Stimulated activated CD4-positive, alpha-beta T cell treated with anti-CD3 and anti-CD28 coated beads, Interleukin-4, amount 100 ng/mL, for 24 hours (primary cell): Measurements from ENCODE around the gene ECHDC1.
"Not testable (repeated sequence)": the region's sequence is repeated elsewhere in the genome, so short reads cannot be mapped to it uniquely, and the experiment has no call there.

Source experiments
- DNase-seq: peaks from one replicate; pipeline ENCODE4 v3.0.0-alpha.2; 2020

The ECHDC1 gene

DNA sequence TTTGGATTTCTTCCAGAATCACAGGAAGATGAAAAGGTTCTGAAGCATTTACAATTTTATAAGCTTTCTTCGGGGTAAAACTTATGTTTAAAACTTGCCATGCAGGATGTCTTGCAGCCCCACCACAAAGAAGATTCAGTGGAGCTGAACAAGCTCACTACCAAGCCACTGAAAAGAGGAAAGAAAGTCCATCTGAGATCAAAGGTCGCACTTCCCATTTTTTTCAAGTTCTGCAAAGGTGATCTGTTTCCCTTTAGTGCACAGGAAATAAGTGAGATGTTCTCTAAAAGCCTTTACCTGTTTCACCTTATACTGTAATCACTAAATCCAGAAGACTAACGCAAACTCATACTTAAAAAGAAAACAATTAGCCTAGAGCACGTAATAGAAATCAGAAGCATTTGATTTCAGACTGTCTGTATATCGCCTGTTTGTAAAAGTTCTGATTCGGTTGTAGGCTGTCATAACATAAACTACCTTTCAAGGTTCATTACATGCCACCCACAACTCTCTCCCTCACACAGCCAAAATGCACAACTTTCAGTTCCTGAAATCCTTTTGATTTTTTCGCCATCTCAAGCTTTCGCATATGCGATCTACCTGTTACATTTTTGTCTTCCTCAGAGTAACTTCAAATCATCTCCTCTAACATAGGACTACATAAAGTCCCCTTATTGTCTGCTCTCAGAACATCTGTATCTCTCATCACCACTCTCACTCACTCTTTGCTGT lies 1.8 kb downstream of the ECHDC1 start:
- no peak for DNase-seq

DNA sequence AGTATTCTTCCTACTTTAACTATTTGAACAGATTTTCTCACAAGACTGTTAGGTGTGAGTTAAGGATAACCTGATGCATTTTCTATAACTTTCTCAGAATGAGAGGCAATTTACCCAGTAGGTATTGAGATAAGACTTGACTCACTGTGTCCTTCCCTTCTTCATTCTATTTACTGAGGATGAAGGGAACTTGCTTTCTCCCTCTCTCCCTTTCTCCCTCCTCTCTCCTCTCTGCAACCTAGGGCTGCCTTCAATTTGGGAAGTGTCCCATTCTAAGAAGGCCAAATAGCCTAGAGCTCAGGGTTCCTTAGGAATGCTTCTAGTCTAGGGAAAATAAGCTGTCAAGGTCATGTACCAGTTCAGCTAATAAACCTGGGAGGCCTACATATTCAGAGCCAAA lies 3.2 kb downstream of the ECHDC1 start:
- no peak for DNase-seq

DNA sequence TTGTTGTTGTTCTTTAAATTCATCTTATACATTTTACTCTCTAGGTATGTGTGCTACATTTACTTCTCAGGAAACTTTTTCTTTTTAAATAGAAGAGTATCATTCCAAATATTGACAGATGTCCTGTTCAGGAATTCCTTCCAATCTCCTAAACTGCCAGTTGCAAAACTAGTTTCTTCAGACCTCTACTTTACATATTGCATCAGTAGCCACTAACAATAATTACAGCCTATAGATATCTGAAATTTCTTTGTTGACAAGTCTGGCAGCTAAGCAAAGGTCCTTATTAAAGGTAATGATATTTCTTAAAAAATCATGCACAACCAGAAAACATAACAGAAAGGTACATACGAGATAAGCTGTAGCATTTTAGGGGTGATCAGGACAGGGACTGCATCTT lies 4.5 kb downstream of the ECHDC1 start:
- DNase-seq, result no peak

DNA sequence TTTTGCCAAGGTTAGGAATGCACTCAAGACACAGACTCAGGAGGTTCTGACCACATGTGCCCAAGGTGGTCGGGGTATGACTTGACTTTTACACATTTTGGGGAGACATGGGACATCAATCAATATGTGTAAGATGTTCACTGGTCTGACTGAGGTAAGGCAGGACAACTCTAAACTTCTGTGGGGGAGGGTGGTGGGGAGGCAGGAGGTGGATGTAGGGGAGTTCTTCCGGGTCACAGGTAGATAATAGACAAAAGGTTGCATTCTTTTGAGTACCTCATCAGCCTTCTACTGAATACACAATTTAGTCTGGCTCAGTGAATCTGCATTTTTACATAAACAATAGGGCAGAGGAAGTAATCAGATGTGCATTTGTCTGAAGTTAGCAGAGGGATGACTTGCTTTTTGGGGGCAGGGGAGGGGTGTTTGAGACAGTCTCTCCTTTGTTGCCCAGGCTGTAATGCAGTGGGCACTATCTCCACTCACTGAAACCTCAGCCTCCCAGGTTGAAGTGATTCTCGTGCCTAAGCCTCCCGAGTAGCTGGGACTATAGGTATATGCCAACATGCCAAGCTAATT lies 10.9 kb downstream of the ECHDC1 start:
- DNase-seq, result no peak

DNA sequence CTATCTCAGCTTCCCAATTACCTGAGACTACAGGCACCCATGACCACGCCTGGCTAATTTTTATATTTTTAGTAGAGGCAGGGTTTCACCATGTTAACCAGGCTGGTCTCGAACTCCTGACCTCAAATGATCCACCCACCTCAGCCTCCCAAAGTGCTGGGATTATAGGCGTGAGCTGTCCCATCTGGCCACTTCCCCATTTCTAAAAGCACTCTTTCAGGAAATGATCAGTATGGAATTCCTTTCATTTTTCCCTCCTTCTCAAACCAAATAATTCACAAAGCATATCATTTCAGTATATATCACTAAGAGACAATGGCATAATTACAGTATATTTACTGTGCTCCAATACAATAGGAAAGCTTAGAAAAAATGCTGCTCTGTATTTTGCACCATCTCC lies 12.2 kb downstream of the ECHDC1 start:
- DNase-seq, result not testable (repeated sequence)

DNA sequence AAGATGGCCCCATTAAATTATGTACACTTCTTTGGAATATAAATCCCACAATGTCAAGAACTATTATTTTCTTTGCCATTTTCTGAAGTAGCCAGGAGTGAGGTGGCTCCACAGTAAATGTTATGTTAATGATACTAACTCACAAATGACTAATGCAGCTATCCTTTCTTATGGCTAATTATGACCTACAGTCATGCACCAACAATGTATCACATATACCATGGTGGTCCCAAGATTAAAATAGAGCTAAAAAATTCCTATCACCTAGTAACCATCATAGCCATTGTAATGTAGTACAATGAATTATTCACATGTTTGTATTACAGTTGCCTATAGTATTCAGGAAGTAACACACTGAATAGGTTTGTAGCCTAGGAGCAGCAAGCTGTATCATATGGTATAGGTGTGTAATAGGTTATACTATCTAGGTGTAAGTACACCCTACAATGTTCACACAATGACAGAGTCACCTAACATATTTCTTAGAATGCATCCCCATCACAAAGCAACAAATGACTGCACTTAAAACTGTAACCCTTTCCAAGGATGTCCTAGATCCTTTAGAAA lies 15.3 kb downstream of the ECHDC1 start:
- no peak for DNase-seq

DNA sequence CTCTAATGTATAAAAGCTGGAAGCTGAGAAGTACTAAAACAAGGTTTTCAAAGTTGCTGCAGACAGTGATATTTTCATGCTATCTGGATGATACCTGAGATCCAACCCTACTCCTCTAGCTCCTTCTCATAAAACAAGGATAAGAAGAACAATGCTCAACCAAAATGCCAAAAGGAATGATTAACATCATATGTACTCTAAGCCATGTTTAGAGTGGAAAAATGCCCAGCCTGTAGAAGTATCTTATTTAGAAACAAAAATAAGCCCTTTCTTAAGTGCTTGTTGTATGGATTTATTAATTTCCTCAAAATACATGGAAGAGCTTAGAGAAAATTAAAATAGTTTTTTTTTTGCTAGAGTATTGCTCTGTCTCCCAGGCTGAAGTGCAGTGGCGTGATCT lies 23.7 kb downstream of the ECHDC1 start:
- no peak for DNase-seq

DNA sequence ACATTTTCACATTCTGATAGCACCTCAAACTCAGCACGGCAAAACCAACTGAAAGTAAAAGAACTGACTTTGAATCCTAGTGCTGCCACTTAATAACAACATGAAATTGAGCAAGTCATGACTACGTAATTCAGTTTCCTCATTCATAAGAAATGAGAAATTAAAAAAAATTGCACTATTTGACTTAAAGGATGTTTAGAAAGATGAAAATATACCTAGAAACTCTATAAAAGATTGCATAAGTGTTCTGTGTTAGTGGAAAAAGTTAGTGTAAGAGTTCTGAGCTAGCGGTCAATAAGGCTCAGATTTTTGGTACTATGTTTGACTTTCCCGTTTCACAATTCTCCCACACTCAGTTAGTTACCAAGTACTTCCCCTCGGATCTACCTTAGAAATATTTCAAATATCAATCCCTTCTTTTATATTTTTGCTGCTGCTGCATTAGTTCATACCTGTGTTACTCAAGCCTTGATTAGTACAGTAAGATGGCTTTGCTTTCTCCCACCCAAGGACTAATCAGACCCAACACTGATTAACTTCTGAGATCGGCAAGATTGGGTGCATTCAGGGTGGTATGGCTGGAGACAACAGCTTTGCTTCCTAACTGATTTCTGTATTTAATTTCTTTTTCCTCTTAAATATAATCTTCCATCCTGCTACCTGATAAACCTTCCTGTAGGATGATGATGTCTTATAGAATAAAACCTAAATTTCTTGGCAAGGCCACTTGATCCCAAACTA lies 25.9 kb downstream of the ECHDC1 start:
- DNase-seq, result no peak

DNA sequence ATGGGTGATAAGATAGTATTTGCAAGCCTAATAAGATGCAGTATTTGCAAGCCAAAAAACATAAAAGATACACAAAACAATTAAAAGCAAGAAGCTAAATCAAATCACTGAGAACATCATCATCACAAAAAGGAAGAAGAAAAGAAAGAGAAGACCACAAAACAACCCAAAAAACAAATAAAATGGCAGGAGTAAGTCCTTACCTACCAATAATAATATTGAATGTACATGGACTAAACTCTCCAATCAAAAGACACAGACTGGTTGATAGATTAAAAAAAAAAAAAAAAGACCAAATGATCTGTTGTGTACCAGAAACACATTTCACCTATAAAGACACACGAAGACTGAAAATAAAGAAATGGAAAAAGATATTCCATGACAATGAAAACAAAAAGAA lies 37.7 kb downstream of the ECHDC1 start:
- DNase-seq, result no peak

DNA sequence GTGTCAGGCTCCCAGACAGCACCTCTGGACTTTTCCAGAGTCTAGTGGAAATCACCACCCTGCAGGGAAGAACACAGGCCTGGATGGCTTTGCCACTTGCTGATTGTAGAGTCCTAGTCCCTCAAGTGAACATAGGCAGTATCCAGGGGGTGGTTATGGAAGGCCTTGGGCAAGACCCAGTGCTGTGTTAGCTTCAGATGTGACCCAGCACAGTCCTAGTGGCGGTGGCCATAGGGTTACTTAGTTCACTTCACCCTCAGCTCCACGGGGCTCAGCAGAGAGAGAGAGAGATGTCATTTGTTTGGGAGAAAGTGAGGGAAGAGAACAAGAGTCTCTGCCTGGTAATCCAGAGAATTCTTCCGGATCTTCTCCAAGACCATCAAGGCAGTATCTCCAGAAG lies 39.5 kb downstream of the ECHDC1 start:
- no peak for DNase-seq

DNA sequence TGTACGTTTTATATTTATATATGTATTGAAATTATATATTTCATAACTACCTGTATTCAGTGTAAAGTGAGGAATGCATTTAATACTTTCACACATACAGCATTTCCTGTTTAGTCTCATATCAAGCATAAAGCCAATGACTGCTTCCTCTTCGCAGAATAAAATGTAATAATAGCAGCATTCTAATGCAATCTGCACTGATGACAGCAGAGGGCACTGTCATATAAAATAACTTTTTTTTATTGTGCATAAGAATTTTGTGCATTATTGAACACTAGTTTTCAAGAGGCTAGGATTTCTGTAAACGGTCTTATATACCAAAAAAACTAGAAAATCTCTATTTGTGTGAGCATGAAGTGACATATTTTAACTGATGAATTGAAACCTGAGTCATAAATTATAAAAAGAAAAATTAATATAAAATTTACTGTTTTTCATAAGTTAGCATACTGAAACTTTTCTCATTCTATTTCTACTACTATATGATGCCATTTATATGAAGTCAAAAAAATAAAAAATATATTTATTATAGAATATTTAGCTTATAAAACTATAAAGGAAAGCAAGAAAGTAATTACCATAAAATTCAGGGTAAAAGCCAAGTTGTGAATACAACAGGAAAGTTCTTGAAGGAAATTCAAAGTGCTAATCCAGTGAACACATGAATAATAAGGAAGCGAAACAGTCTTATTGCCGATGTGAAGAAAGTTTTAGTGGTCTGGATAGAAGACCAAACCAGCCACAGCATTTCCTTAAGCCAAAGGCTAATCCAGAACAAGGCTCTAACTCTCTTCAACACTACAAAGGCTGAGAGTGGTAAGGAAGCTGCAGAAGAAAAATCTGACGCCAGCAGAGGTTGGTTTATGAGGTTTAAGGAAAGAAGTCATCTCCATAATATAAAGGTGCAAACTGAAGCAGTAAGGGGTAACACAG lies 40.4 kb downstream of the ECHDC1 start:
- peak; percentile 50 for DNase-seq

DNA sequence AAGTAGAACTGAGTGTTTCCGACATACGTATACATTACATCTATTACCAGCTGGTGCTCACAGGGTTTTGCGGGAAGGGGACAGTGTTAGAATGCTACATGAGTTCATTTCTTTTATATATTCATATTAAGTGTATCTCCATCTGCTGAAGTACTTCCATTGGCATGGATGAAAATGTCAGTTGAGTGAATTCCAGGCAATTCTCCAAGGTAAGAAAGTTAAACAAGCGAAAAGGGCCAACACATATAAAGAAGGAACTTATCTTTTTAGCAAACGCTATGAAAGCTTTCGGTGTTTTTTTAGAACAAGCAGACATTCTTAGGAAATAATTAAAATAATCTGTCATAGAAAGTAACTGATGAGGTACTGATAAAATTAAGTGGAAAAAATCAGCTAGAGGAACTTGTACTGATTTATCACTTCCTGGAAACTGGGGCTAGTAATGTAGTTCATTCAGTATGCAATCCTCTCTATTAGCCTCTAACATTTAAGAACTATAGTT lies 42.2 kb downstream of the ECHDC1 start:
- no peak for DNase-seq

DNA sequence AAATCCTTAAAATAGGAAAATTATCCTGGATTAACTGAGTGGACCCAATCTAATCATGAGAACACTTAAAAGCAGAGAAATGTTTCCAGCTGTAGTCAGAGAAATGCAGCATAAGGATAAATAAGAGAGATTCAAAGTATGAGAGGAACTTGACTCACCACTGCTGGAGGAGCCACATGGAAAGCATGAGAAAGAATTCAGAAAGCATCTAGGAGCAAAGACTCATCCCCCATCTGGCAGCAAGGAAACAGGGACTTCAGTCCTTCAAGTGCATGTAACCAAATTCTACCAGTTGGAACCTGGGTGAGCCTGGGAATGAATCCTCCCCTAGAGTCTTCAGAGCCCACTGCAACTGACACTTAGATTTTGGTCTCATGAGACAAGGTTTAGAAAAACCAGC lies 43.0 kb downstream of the ECHDC1 start:
- no peak for DNase-seq

DNA sequence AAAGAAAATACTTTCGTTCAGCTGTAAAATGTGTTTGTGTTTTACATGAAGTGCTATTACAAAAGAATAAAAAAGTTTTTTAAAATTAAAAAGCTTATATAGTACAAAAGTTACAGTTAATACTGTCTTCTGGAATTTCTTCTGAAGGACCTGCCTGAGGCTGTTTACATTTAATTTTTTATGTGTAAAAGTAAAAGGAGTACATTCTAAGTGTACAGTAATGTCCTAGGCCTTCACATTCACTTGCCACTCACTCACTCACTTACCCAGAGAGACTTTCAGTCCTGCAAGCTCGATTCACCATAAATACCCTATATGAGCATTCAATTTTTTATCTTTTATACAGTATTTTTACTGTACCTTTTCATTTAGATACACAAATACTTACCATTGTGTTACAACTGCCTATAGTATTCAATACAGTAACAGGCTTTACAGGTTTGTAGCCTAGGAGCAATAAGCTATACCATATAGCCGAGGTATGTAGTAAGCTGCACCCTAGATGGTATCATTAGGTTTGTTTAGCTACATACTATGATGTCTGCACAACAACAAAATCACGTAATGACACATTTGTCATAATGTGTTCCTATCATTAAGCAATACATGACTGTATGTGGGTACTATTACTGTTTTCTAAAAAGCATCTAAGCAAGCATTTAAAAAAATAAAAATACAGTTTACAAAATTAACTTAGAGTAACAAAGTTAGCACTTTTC lies 43.7 kb downstream of the ECHDC1 start:
- no peak for DNase-seq

DNA sequence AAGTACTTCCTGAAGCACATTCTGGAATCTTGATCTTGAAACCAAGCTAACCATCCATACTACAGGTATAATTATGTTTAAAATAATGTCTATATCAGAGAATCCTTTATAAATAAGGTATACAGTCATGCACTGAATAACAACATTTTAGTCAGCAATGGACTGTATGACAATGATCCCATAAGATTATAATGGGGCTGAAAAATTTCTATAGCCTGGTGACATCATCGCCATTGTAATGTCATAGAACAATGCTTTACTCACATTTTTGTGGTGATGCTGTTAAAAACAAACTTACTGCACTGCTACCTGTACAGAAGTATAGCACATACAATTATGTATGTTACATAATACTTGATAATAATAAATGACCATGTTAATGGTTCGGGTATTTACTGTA lies 44.9 kb downstream of the ECHDC1 start:
- no peak for DNase-seq

DNA sequence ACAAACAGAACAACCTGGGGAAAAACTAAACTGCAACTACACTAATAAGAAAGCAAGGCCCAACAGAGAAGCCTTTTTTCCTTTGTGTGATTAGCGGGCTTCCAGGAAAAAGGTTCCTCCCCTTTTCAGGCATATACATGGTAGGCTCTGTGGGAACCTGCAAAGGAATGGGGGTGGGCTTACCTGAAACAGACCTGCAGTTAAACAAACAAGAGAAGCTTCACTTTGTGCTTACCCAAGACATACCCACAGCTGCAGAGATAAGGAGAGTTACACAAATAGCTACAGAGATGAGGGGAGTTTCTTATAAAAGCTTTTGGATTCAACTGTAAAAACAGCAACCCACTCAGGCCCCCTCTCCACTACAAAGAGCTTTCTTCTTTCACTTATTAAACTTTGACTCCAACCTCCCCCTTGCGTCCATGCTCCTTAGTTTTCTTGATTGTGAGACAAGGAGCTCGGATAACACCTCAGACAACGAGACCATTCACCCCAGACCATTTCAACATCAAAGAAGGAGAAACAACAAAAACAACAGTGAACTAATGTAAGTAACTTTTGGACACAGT lies 45.8 kb downstream of the ECHDC1 start:
- no peak for DNase-seq

DNA sequence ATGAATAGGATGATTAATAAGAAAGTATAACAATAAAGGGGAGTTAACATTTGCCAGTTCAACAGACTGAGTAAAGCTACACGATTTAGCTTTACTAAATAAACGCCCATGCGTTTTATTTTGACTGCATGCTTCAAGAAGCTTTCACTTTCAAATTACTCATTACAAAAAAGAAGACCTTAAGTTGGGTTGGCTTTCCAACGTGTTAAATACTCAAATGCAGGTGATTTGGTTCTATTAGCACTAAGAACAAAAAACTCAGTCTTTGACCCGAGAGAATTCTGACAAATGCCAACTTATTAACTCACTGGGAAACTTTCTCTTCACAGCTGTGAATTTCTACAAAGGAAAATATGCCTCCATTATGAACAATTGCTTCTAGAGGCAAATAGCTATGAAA lies 51.9 kb downstream of the ECHDC1 start:
- no peak for DNase-seq

DNA sequence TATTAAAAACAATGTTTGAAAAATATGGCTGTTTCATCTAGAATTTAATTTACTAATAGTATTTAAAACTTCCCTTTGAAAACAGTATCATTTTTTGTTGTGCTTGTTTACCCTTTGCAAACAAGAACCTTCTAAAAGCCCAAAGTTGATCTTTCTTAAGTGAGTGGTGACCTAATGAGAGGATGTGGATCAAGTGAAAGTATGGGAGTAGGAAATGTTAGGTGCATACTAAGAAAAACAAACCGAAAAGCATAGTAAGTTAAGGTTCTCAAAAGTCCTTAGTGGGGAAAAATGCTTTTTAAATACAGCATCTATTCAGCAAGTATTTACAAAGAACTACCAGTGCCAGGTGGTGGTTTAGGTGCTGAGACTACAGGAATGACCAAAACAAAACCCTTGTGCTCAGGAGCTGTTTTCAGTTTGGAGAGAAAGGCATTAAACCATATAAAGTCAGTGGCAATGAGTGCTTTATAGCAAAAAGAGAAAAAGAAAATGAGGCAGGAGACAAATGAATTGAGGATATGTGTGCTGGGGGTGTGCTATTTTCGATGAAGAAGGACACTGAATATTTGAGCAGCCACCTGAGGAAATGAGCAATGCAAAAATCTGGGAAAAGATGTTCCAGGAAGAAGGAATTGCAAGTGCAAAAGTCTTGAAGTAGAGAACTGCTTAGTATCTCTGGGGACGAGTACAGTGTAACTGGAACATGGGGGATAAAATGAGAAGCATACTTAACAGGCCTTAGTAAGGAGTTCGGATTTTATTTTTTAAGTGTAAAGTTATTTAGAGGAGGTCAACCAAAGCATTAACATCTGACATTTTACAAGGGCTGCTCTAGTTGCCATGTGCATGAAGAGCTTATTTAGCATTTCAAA lies 52.8 kb downstream of the ECHDC1 start:
- no peak for DNase-seq

DNA sequence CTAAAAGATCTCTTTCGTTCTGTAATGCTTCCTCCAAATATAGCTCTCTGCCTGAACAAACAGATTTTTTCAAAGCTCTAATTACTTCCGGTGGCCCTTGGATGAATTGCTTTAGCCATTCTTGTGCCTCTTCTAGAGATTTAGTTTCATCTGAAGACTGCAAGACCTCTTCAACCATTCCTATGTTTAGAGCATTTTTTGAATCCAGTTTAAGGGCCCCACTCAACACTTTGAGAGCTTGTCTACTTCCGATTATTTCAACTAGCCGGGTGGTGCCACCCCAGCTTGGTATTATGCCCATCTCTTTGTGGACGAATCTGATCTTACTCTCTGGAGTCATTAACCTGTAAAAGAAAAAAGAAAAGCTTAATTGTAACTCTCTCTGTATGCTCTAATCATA lies 53.5 kb downstream of the ECHDC1 start:
- DNase-seq, result no peak

DNA sequence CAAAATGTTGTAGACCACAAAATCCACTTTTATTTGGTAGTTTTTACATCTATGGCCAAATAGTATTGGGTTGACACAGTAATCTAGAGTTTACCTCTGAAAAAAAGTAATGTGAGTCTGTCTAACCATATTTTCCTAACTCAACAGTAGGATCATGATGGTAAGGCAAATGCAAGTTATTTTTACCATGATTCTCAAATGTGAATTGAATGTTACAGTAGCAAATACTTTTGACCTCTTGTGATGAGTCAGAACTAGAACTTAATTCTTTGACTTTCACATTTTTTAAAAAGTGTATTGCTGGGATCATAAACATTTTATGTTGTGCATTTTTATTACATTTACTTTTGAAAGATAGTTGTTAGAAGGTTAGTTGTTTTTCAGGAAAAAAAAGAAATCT lies 54.7 kb downstream of the ECHDC1 start:
- no peak for DNase-seq

DNA sequence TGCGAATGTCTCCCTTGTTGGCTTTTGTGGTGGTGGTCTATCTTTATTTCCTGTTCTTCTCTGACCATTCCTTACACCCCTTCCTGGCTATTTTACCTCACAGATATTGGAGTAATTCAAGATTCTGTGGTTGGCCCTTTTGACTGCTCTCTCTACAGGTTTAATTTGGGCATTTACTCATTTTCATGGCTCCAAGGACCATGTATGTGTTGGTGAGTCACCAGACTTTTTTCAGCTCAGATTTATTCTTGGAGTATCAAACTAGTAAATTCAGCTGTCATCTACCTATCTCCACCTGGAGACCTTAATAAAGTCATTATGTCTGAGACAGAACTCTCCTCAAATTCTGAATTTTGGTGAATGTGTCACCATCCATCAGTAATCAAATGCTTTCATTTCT lies 61.2 kb downstream of the ECHDC1 start:
- DNase-seq, result no peak
